ENCODE measurements around the gene TCEA2.
A peak's percentile ranks its signal among the peaks of the same experiment; 100 is the strongest.

TCEA2 gene

GRCh38 chr20:64030371-64031134 lies 32.4 kb upstream of the TCEA2 start:
- Mint-ChIP-seq H3K9me3 (no peaks in the 10 kb centered on the region), H3K4me3 (no peak overlapping the region), H3K36me3 (ENCODE audit: low read depth) (peaks cover 50% of the 10 kb centered on the region), H3K27me3 (ENCODE audit: low read depth) (peaks cover 11% of the 10 kb centered on the region), H3K4me1 (peaks cover 16% of the 10 kb centered on the region), H3K27ac (no peak overlapping the region)
- TF ChIP-seq CTCF (IDR thresholded peaks at IDR 0.05; ENCODE audit: unreplicated experiment in 3 of 3), result no peak

GRCh38 chr20:64031822-64032314 lies 31.1 kb upstream of the TCEA2 start:
- H3K4me3 Mint-ChIP-seq, result no peak overlapping the region
- H3K9me3 Mint-ChIP-seq, result no peaks in the 10 kb centered on the region
- no peak overlapping the region for H3K27ac Mint-ChIP-seq
- H3K36me3 Mint-ChIP-seq (ENCODE audit: low read depth), result peaks cover 44% of the 10 kb centered on the region
- peaks cover 15% of the 10 kb centered on the region for H3K27me3 Mint-ChIP-seq (ENCODE audit: low read depth)
- TF ChIP-seq CTCF (IDR thresholded peaks at IDR 0.05; ENCODE audit: unreplicated experiment in 3 of 3), result no peak
- peaks cover 16% of the 10 kb centered on the region for H3K4me1 Mint-ChIP-seq

GRCh38 chr20:64032706-64033624 lies 30.0 kb upstream of the TCEA2 start:
- H3K4me1 Mint-ChIP-seq, result peaks cover 16% of the 10 kb centered on the region
- H3K27ac Mint-ChIP-seq, result no peak overlapping the region
- TF ChIP-seq CTCF (IDR thresholded peaks at IDR 0.05; ENCODE audit: unreplicated experiment in 3 of 3), result no peak
- H3K27me3 Mint-ChIP-seq (ENCODE audit: low read depth), result peaks cover 25% of the 10 kb centered on the region
- H3K36me3 Mint-ChIP-seq (ENCODE audit: low read depth), result peaks cover 35% of the 10 kb centered on the region
- H3K9me3 Mint-ChIP-seq, result no peaks in the 10 kb centered on the region
- H3K4me3 Mint-ChIP-seq, result no peak overlapping the region

GRCh38 chr20:64033981-64034493 lies 29.0 kb upstream of the TCEA2 start:
- no peak overlapping the region for H3K4me3 Mint-ChIP-seq
- peaks cover 29% of the 10 kb centered on the region for H3K27me3 Mint-ChIP-seq (ENCODE audit: low read depth)
- peaks cover 16% of the 10 kb centered on the region for H3K4me1 Mint-ChIP-seq
- peak overlapping the region in 2 of 3 experiments; percentile 24 to 44 for H3K27ac Mint-ChIP-seq
- TF ChIP-seq CTCF (IDR thresholded peaks at IDR 0.05; ENCODE audit: unreplicated experiment in 3 of 3), result no peak
- H3K9me3 Mint-ChIP-seq, result no peaks in the 10 kb centered on the region
- peaks cover 29% of the 10 kb centered on the region for H3K36me3 Mint-ChIP-seq (ENCODE audit: low read depth)

- H3K4me3 Mint-ChIP-seq, result no peak overlapping the region
- peaks cover 19% of the 10 kb centered on the region for H3K36me3 Mint-ChIP-seq (ENCODE audit: low read depth)
- peaks cover 42% of the 10 kb centered on the region for H3K27me3 Mint-ChIP-seq (ENCODE audit: low read depth)
- H3K27ac Mint-ChIP-seq, result no peak overlapping the region
- TF ChIP-seq CTCF (IDR thresholded peaks at IDR 0.05; ENCODE audit: unreplicated experiment in 3 of 3), result no peak
- H3K4me1 Mint-ChIP-seq, result peaks cover 16% of the 10 kb centered on the region
- no peaks in the 10 kb centered on the region for H3K9me3 Mint-ChIP-seq
Measured at GRCh38 chr20:64035066-64035932, 27.7 kb upstream of the TCEA2 start.
